ENCODE results near the gene BCL10. TPM values are rescaled to one million over a fixed set of nuclear protein-coding genes. Genes with fewer than 3 reads are reported as not detected.

The BCL10 gene
- total RNA-seq (2022; extraction: Qiagen RNA extraction; ENCODE audit: low read depth), result 14.1 to 20.8 TPM (median 16.6 TPM) in 5 replicates

DNA sequence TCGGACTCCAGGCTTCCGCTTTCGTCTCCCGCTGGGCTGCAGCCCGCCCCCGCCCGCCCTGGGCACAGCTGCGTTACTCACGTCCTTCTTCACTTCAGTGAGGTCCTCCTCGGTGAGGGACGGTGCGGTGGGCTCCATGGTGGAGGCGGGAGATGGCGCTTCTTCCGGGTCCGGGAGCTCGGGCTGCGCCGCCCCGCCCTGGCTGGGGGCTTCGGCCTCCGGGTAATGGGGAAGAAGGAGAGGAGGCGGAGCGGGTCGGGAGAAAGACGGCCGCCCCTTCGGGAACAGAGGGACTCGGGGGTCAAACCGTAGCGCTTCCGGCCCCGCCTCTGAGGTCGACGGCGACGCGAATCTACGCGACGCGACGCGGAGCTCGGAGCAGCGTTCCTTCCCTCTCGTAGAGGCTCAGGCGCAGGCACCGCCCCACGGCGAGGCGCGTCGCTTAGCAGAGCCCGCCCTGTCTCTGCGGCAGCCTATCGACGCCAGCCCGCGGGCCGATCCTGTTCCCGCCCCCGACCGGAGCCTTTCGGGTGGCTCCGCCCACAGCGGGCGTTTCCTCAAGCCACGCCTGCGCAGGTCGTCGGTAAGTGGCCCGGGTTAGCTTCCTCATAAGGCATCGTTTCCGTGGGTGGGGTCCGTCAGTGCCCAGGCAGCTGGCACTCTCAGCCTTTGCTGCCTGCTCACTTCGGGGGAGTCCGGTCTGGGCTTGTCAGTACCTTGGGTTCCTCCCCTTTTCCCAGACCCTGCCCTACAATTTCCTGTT is at the start of gene BCL10:
Gene BCL10, minus strand, starts transcription at position 418 of the 763 bp plus-strand sequence. Its CDS starts 280 bp downstream, at position 138.

DNA sequence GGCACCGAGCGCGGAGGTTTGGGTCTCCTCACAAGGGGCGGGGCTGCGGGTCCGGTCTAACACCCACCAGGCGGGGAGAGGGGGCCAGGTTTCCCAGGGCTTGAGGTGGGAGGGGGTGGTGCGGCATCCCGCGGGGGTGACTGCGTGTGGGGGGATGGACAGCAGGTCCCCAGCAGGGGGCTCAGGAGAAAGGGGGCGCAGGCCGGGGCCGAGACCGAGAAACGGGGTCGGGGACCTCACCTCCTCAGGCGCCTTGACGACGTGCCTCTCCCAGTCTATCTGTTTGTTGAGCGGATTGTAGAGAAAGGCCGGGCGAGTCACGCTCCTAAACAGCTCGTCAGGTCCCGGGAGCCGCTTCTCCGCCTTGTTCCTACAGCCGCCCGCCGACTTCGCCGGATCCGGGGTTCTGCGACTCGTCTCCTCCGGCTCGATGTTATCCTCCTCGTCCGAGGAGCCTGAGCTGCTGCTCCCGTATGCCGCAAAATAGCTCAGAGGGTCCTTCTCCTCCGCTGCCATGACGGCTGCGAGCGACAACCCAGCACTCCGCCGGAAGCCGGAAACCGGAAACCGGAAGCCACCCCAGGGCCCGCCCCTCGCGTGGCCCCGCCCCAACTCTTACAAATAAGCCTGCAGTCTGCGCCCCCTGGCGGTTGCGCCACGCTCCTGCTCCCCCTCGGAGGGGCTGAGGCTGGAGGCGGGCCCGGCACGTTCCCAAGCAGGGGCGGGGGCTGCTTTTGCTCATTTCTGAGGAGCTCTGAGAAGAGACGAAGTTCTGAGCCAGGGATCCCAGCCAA is 17.1 kb downstream of the BCL10 start, which contains the start of gene C1orf52:
Gene C1orf52, minus strand, starts transcription at position 545 of the 794 bp plus-strand sequence. Its CDS starts 29 bp downstream, at position 516.

Other genes with a start within 250 kb of the BCL10 start
- 3.3 to 4.2 TPM (median 3.6 TPM) in 5 replicates for gene MCOLN3, start 228.1 kb downstream of the BCL10 start, total RNA-seq (2022; extraction: Qiagen RNA extraction; ENCODE audit: low read depth)
- 0.72 to 1.0 TPM (median 0.77 TPM) in 5 replicates for gene SYDE2, start 75.6 kb downstream of the BCL10 start, total RNA-seq (2022; extraction: Qiagen RNA extraction; ENCODE audit: low read depth)
- gene C1orf52, start 17.0 kb downstream of the BCL10 start, total RNA-seq (2022; extraction: Qiagen RNA extraction; ENCODE audit: low read depth), result 18.2 to 24.3 TPM (median 20.6 TPM) in 5 replicates
- 5.6 to 6.9 TPM (median 6.5 TPM) in 5 replicates for gene DDAH1, start 188.5 kb upstream of the BCL10 start, total RNA-seq (2022; extraction: Qiagen RNA extraction; ENCODE audit: low read depth)